H1 (cell line): Measurements from ENCODE around the gene SCN1B.

Source experiments
- ASH2L ChIP-seq: fragments of 200-600, 300-600 bp; sonication (generic); IDR thresholded peaks from one replicate; pipeline ENCODE4 v1.7.1; 2017; ENCODE audit warnings: low read length
- CBX5 ChIP-seq: fragments of 300-800, 300-1000 bp; sonication (generic); IDR thresholded peaks from 2 replicates; pipeline ENCODE4 v1.7.1; 2016; ENCODE audit warnings: antibody characterized with exemption, low read length, low read depth
- CHD2 ChIP-seq: IDR thresholded peaks from 2 replicates; pipeline ENCODE4 v1.6.1; 2012; ENCODE audit warnings: low read length, improper control_type of control experiment
- EP300 ChIP-seq, 2 experiments: IDR thresholded peaks; 1 replicate in 1 of 2; 2 replicates in 1 of 2; pipeline ENCODE4 v1.6.1; 2011 to 2012; ENCODE audit warnings: low read depth in 2 of 2, low read length in 2 of 2, mild to moderate bottlenecking in 2 of 2, borderline replicate concordance in 1 of 2, inconsistent platforms in 1 of 2, moderate library complexity in 1 of 2
- GABPA ChIP-seq: IDR thresholded peaks from 2 replicates; pipeline ENCODE4 v1.6.1; 2011; ENCODE audit warnings: mild to moderate bottlenecking, low read length, moderate library complexity, borderline replicate concordance; ENCODE audit not compliant: insufficient read depth
- HDAC6 ChIP-seq: IDR thresholded peaks from one replicate; pipeline ENCODE4 v1.7.1; 2012; ENCODE audit warnings: low read depth, mild to moderate bottlenecking, inconsistent platforms, low read length, moderate library complexity
- POLR2AphosphoS5 ChIP-seq: IDR thresholded peaks from 2 replicates; pipeline ENCODE4 v1.6.1; 2011; ENCODE audit warnings: low read depth, low read length
- RFX5 ChIP-seq: IDR thresholded peaks from 2 replicates; pipeline ENCODE4 v1.6.1; 2011; ENCODE audit warnings: low read depth, low read length, improper control_type of control experiment, borderline replicate concordance
- SIN3A ChIP-seq, 2 experiments: IDR thresholded peaks in 1 of 2; conservative IDR thresholded peaks in 1 of 2; 2 replicates each; pipeline ENCODE4 v1.6.1; 2011 to 2012; ENCODE audit warnings: low read length in 2 of 2, improper control_type of control experiment in 1 of 2, low read depth in 1 of 2, mild to moderate bottlenecking in 1 of 2
- SP1 ChIP-seq: IDR thresholded peaks from 2 replicates; pipeline ENCODE4 v1.6.1; 2011; ENCODE audit warnings: low read depth, low read length
- TAF1 ChIP-seq: IDR thresholded peaks from 2 replicates; pipeline ENCODE4 v1.6.1; 2011; ENCODE audit warnings: mild to moderate bottlenecking, low read depth, low read length
- TF ChIP-seq, protein P1 (sequence below), 3 experiments: IDR thresholded peaks; 1 replicate in 2 of 3; 2 replicates in 1 of 3; pipeline versions ENCODE4 v1.5.1 to v1.6.1; 2011; ENCODE audit warnings: low read length in 3 of 3, mild to moderate bottlenecking in 3 of 3, inconsistent platforms in 2 of 3, low read depth in 1 of 3, moderate library complexity in 1 of 3; ENCODE audit not compliant: insufficient read depth in 1 of 3; ENCODE audit errors: control extremely low read depth in 1 of 3
- TF ChIP-seq, protein P2 (sequence below): IDR thresholded peaks from 2 replicates; pipeline ENCODE4 v1.6.1; 2011; ENCODE audit warnings: low read length, improper control_type of control experiment
- TF ChIP-seq, protein P3 (sequence below): IDR thresholded peaks from 2 replicates; pipeline ENCODE4 v1.6.1; 2011; ENCODE audit warnings: low read depth, mild to moderate bottlenecking, low read length; ENCODE audit not compliant: insufficient read depth

GRCh38 chr19:34982275-34982674 lies 48.0 kb upstream of the SCN1B start:
- TF ChIP-seq, protein P1, sequence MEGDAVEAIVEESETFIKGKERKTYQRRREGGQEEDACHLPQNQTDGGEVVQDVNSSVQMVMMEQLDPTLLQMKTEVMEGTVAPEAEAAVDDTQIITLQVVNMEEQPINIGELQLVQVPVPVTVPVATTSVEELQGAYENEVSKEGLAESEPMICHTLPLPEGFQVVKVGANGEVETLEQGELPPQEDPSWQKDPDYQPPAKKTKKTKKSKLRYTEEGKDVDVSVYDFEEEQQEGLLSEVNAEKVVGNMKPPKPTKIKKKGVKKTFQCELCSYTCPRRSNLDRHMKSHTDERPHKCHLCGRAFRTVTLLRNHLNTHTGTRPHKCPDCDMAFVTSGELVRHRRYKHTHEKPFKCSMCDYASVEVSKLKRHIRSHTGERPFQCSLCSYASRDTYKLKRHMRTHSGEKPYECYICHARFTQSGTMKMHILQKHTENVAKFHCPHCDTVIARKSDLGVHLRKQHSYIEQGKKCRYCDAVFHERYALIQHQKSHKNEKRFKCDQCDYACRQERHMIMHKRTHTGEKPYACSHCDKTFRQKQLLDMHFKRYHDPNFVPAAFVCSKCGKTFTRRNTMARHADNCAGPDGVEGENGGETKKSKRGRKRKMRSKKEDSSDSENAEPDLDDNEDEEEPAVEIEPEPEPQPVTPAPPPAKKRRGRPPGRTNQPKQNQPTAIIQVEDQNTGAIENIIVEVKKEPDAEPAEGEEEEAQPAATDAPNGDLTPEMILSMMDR (IDR thresholded peaks at IDR 0.05; ENCODE audit: control extremely low read depth in 1 of 3, insufficient read depth in 1 of 3, low read depth in 1 of 3, low read length in 3 of 3): no peak
- TF ChIP-seq, protein P2, sequence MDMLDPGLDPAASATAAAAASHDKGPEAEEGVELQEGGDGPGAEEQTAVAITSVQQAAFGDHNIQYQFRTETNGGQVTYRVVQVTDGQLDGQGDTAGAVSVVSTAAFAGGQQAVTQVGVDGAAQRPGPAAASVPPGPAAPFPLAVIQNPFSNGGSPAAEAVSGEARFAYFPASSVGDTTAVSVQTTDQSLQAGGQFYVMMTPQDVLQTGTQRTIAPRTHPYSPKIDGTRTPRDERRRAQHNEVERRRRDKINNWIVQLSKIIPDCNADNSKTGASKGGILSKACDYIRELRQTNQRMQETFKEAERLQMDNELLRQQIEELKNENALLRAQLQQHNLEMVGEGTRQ: no peak
- TF ChIP-seq ASH2L (no peak), CBX5 (no peak), EP300 (IDR thresholded peaks at IDR 0.05; ENCODE audit: borderline replicate concordance in 1 of 2, low read depth in 2 of 2, low read length in 2 of 2) (no peak), SP1 (no peak), TAF1 (no peak), RFX5 (no peak), SIN3A (conservative IDR thresholded peaks at IDR 0.05 in 1 of 2, IDR thresholded peaks at IDR 0.05 in 1 of 2; ENCODE audit: low read depth in 1 of 2, low read length in 2 of 2) (no peak), GABPA (no peak), HDAC6 (no peak), POLR2AphosphoS5 (no peak), CHD2 (no peak)
- TF ChIP-seq, protein P3, sequence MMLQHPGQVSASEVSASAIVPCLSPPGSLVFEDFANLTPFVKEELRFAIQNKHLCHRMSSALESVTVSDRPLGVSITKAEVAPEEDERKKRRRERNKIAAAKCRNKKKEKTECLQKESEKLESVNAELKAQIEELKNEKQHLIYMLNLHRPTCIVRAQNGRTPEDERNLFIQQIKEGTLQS: no peak
